GM12878 (cell line): Measurements from ENCODE around the gene SUPT3H. TPM values are rescaled to one million over a fixed set of nuclear protein-coding genes. Genes with fewer than 3 reads are reported as not detected.

ENCODE experiments used
- ATAC-seq: fragments of 200-7000 bp; cut with Tn5 transposase; 3 replicates; pipeline ENCODE4 v1.9.1; 2020; ENCODE audit warnings: mild to moderate bottlenecking, moderate library complexity
- BruUV-seq: library from RNA; stranded (reverse); fragments of 400-500 nt; replicated peaks from 2 replicates; lab custom pipeline; 2021; lab: Mats Ljungman, UMichigan
- CTCF ChIA-PET: fragments of 300-600 bp; sonication (Branson Sonifier 250); formaldehyde crosslinking; extraction: SDS; loops from one replicate; lab custom pipeline; 2021; ENCODE audit warnings: inconsistent platforms; lab: Yijun Ruan, JAX
- POLR2A ChIA-PET: fragments of 350-600 bp; formaldehyde crosslinking; extraction: SDS; loops from one replicate; lab custom pipeline; 2021; ENCODE audit warnings: inconsistent platforms; lab: Charles Lee
- RAD21 ChIA-PET: fragments of 300-600 bp; sonication (Branson Sonifier 250); formaldehyde crosslinking; loops from one replicate; lab custom pipeline; 2023; ENCODE audit warnings: antibody characterized with exemption; ENCODE audit not compliant: unreplicated experiment; lab: Charles Lee
- SMC1A ChIA-PET: fragments of 300-600 bp; sonication (Branson Sonifier 250); formaldehyde crosslinking; loops from one replicate; lab custom pipeline; 2023; ENCODE audit not compliant: unreplicated experiment, uncharacterized antibody; lab: Charles Lee
- DNase-seq: peaks from one replicate; pipeline ENCODE4 v3.0.0-alpha.2; 2011; ENCODE audit warnings: low read depth, low spot score
- FAIRE-seq: peaks from 3 replicates; lab custom pipeline; 2011; peaks lifted over from hg19 to GRCh38; lab: Jason Lieb, UNC
- H2AFZ ChIP-seq: 2 replicates; pipeline ENCODE4 v1.6.0; 2011; ENCODE audit warnings: low read depth, low read length, control low read depth; ENCODE audit not compliant: control insufficient read depth
- H3K27ac ChIP-seq: 2 replicates; pipeline ENCODE4 v1.5.1; 2011; ENCODE audit warnings: control low read depth; ENCODE audit not compliant: control insufficient read depth, insufficient read depth
- H3K27me3 ChIP-seq, 2 experiments: replicated peaks in 1 of 2; 2 replicates each; pipeline versions ENCODE4 v1.6.0 to v1.6.1; 2011; ENCODE audit warnings: low read length in 1 of 2; ENCODE audit not compliant: control insufficient read depth in 2 of 2, insufficient read depth in 2 of 2
- H3K36me3 ChIP-seq, 2 experiments: 2 replicates each; pipeline ENCODE4 v1.5.1; 2011; ENCODE audit warnings: low read length in 1 of 2; ENCODE audit not compliant: control insufficient read depth in 2 of 2, insufficient read depth in 2 of 2
- H3K4me1 ChIP-seq: 2 replicates; pipeline ENCODE4 v1.6.1; 2011; ENCODE audit warnings: mild to moderate bottlenecking, low read length, moderate library complexity, mixed read lengths; ENCODE audit not compliant: control insufficient read depth, insufficient read depth
- H3K4me2 ChIP-seq: 2 replicates; pipeline ENCODE4 v1.6.0; 2011; ENCODE audit warnings: control low read depth; ENCODE audit not compliant: control insufficient read depth, insufficient read depth
- H3K4me3 ChIP-seq: fragments of 200-600 bp; sonication (generic); 2 replicates; pipeline ENCODE4 v1.5.1; 2016
- H3K79me2 ChIP-seq: 2 replicates; pipeline ENCODE4 v1.6.0; 2011; ENCODE audit warnings: low read length; ENCODE audit not compliant: control insufficient read depth, insufficient read depth
- H3K9ac ChIP-seq: 2 replicates; pipeline ENCODE4 v1.8.0; 2011; ENCODE audit warnings: low read length, control low read depth, mixed read lengths; ENCODE audit not compliant: control insufficient read depth, insufficient read depth
- H3K9me3 ChIP-seq: replicated peaks from 3 replicates; pipeline ENCODE4 v1.5.1; 2011; ENCODE audit warnings: mild to moderate bottlenecking, low read length; ENCODE audit not compliant: control insufficient read depth, insufficient read depth
- H4K20me1 ChIP-seq: 2 replicates; pipeline ENCODE4 v1.6.0; 2011; ENCODE audit not compliant: control insufficient read depth, insufficient read depth
- ATF7 ChIP-seq: fragments of 450-650 bp; IDR thresholded peaks from 2 replicates; pipeline ENCODE4 v1.6.1; 2016; ENCODE audit warnings: low read depth, mild to moderate bottlenecking
- BACH1 ChIP-seq: fragments of 450-650 bp; IDR thresholded peaks from 2 replicates; pipeline ENCODE4 v1.6.1; 2017; ENCODE audit warnings: mild to moderate bottlenecking, borderline replicate concordance
- CBFB ChIP-seq: IDR thresholded peaks from 2 replicates; pipeline ENCODE4 v1.6.1; 2016; ENCODE audit warnings: antibody characterized with exemption, low read depth
- CBX3 ChIP-seq: fragments of 200-600 bp; sonication (generic); IDR thresholded peaks from 2 replicates; pipeline ENCODE4 v1.6.1; 2016; ENCODE audit warnings: low read depth, borderline replicate concordance
- EGR1 ChIP-seq, 2 experiments: IDR thresholded peaks; 1 replicate in 1 of 2; 2 replicates in 1 of 2; pipeline ENCODE4 v1.6.1; 2011 to 2012; ENCODE audit warnings: low read depth in 2 of 2, low read length in 2 of 2, borderline replicate concordance in 1 of 2, mild to moderate bottlenecking in 1 of 2, moderate library complexity in 1 of 2
- IRF4 ChIP-seq: IDR thresholded peaks from 2 replicates; pipeline ENCODE4 v1.6.1; 2011; ENCODE audit warnings: low read depth, low read length
- IRF5 ChIP-seq: fragments of 450-650 bp; IDR thresholded peaks from 2 replicates; pipeline ENCODE4 v1.6.1; 2017; ENCODE audit warnings: borderline replicate concordance
- NFIC ChIP-seq: IDR thresholded peaks from 2 replicates; pipeline ENCODE4 v1.6.1; 2012; ENCODE audit warnings: low read depth, mild to moderate bottlenecking, inconsistent platforms, low read length, moderate library complexity
- NFXL1 ChIP-seq: fragments of 450-650 bp; IDR thresholded peaks from 2 replicates; pipeline ENCODE4 v1.6.1; 2017; ENCODE audit warnings: antibody characterized with exemption, mild to moderate bottlenecking, borderline replicate concordance
- RAD21 ChIP-seq: IDR thresholded peaks from 2 replicates; pipeline ENCODE4 v1.6.1; 2011; ENCODE audit warnings: mild to moderate bottlenecking, low read depth, low read length, moderate library complexity; ENCODE audit not compliant: insufficient read depth
- RBBP5 ChIP-seq: fragments of 200-600 bp; sonication (generic); conservative IDR thresholded peaks from 2 replicates; pipeline ENCODE4 v1.6.1; 2016
- SRF ChIP-seq, 2 experiments: IDR thresholded peaks; 2 replicates each; pipeline ENCODE4 v1.6.1; 2011; ENCODE audit warnings: low read depth in 2 of 2, low read length in 2 of 2, mild to moderate bottlenecking in 1 of 2, moderate library complexity in 1 of 2
- SUPT20H ChIP-seq: IDR thresholded peaks from 2 replicates; pipeline ENCODE4 v1.6.1; 2011; ENCODE audit warnings: low read depth, mild to moderate bottlenecking, low read length, moderate library complexity, borderline replicate concordance; ENCODE audit not compliant: control insufficient read depth
- TARDBP ChIP-seq: IDR thresholded peaks from 2 replicates; pipeline ENCODE4 v1.6.1; 2016; ENCODE audit warnings: borderline replicate concordance
- TCF3 ChIP-seq: IDR thresholded peaks from 2 replicates; pipeline ENCODE4 v1.6.1; 2012; ENCODE audit warnings: low read depth, mild to moderate bottlenecking, low read length, borderline replicate concordance; ENCODE audit not compliant: insufficient read depth
- YBX1 ChIP-seq: fragments of 450-650 bp; IDR thresholded peaks from 2 replicates; pipeline ENCODE4 v1.6.1; 2016; ENCODE audit warnings: antibody characterized with exemption
- YY1 ChIP-seq: IDR thresholded peaks from 2 replicates; pipeline ENCODE4 v1.6.1; 2011; ENCODE audit warnings: low read depth, mild to moderate bottlenecking, low read length
- ZSCAN29 ChIP-seq: fragments of 450-650 bp; IDR thresholded peaks from 2 replicates; pipeline ENCODE4 v1.6.1; 2017; ENCODE audit warnings: mild to moderate bottlenecking, moderate library complexity
- WGBS: methylation state at CpG from one replicate; pipeline ENCODE4 v1.1.6; 2016; ENCODE audit warnings: low lambda C conversion rate; ENCODE audit not compliant: insufficient replicate concordance, insufficient coverage; ENCODE audit errors: missing lambda C conversion rate; 5-methylcytosine and 5-hydroxymethylcytosine counted together
- in situ Hi-C: fragments of 300-500 bp; cut with MboI; formaldehyde crosslinking; loops from 9 replicates; pipeline ENCODE4 v1.14.3; 2018; ENCODE audit warnings: mixed read lengths
- intact Hi-C: fragments of 100-400 bp; cut with micrococcal nuclease; formaldehyde crosslinking; loops from one replicate; pipeline ENCODE4 v1.14.2; 2022; ENCODE audit not compliant: unreplicated experiment
- polyA plus RNA-seq, 11 experiments: library from polyadenylated mRNA; depleted of rRNA in 4 of 11; unstranded in 6 of 11; stranded (reverse) in 5 of 11; fragments of >200 nt; fragmentation: Nextera tagmentation in 4 of 11; fragmentation: Illumina TruSeq in 1 of 11; extraction: Ambion mirVana in 4 of 11; extraction: Trizol in 1 of 11; gene quantifications; 1 replicate in 1 of 11; 2 replicates in 10 of 11; pipeline versions ENCODE4 v1.2.1 to v1.2.3, GENCODE V29; 2011 to 2016; ENCODE audit warnings: inconsistent platforms in 2 of 11, missing spikeins in 2 of 11, low read depth in 1 of 11
- total RNA-seq, 4 experiments: library from RNA; depleted of rRNA in 3 of 4; stranded (reverse); fragments of >200 nt in 3 of 4; fragmentation: Illumina TruSeq in 1 of 4; extraction: Trizol in 1 of 4; gene quantifications; 2 replicates each; pipeline versions ENCODE4 v1.2.1 to v1.2.3, GENCODE V29; 2013 to 2021

Gene SUPT3H
- total and polyA plus RNA-seq, 10 of the 15 experiments (the other 5 are each of a cell fraction or from before 2014, with no cell fraction given), result 0.51 to 3.7 (median 2.0) TPM

DNA sequence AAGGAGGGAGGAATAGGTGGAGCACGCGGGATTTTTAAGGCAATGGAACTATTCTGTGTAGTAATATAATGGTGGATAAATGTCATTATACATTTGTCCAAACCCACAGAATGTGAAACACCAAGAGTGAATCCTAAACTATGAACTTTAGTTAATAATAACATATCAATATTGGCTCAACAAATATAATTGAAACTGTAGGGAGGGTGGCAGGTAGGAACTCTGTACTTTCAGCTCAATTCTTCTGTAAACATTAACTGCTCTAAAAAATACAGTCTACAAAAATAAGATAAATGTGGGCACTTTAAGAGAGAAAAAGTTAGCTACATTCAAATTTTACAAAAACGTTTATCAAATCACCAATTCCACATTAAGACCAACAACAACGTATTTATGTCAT is 186.3 kb downstream of the SUPT3H start:
- Histone ChIP-seq H3K27ac (no peak overlapping the region), H3K4me2 (no peak overlapping the region), H3K4me3 (no peak overlapping the region), H3K9me3 (no peaks in the 10 kb centered on the region), H3K27me3 (no peaks in the 10 kb centered on the region), H4K20me1 (no peaks in the 10 kb centered on the region), H3K79me2 (no peaks in the 10 kb centered on the region), H3K36me3 (no peaks in the 10 kb centered on the region), H3K9ac (no peak overlapping the region), H2AFZ (no peak overlapping the region), H3K4me1 (no peaks in the 10 kb centered on the region)
- ChIA-PET CTCF (no interaction called here), POLR2A (no interaction called here), RAD21 (no interaction called here), SMC1A (interaction anchor here (0.7 kb wide), 1 partner anchor 83 kb away, joined by 3 read pairs; no protein-coding TSS in a partner anchor)
- WGBS, result 43% methylated on average over 4 of the region's 4 CpGs
- no TSS peak for BruUV-seq
- ATAC-seq (no peak), DNase-seq (no peak), FAIRE-seq (no peak)
- TF ChIP-seq YBX1 (no peak), ZSCAN29 (no peak), SUPT20H (no peak), ATF7 (no peak), NFIC (no peak), SRF (IDR thresholded peaks at IDR 0.05; ENCODE audit: low read depth in 2 of 2, low read length in 2 of 2) (no peak), TCF3 (no peak), BACH1 (no peak), IRF4 (no peak), CBX3 (no peak), NFXL1 (no peak), EGR1 (IDR thresholded peaks at IDR 0.05; ENCODE audit: borderline replicate concordance in 1 of 2, low read depth in 2 of 2, low read length in 2 of 2) (no peak), TARDBP (no peak), YY1 (no peak), RBBP5 (no peak), RAD21 (no peak), IRF5 (no peak), CBFB (no peak)
- in situ Hi-C loops, result no loop called here
- intact Hi-C loops, result no loop called here
